Measurements from ENCODE around the gene ARMC9.

DNA sequence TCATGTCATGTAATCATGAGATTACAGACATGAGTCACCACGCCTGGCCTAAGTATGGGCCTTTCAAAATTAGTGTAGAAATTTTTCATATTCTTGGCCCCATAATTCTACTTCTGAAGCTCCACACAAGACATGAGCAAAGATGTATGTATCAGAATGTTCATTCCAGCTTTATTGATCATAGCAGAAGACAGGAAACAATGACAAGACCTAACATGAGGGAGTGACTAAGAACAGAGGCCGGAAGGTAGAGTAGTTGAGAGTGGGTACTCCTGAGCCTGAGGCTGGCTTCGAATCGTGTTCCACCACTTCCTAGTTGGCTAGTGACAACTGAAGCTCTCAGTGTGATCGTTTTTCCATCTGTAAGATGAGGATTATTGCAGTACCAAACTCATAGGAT, 89.3 kb downstream of the ARMC9 start:
- TF ChIP-seq, protein P1, sequence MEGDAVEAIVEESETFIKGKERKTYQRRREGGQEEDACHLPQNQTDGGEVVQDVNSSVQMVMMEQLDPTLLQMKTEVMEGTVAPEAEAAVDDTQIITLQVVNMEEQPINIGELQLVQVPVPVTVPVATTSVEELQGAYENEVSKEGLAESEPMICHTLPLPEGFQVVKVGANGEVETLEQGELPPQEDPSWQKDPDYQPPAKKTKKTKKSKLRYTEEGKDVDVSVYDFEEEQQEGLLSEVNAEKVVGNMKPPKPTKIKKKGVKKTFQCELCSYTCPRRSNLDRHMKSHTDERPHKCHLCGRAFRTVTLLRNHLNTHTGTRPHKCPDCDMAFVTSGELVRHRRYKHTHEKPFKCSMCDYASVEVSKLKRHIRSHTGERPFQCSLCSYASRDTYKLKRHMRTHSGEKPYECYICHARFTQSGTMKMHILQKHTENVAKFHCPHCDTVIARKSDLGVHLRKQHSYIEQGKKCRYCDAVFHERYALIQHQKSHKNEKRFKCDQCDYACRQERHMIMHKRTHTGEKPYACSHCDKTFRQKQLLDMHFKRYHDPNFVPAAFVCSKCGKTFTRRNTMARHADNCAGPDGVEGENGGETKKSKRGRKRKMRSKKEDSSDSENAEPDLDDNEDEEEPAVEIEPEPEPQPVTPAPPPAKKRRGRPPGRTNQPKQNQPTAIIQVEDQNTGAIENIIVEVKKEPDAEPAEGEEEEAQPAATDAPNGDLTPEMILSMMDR (IDR thresholded peaks at IDR 0.05), result no peak
- TF ChIP-seq POLR2AphosphoS5 (IDR thresholded peaks at IDR 0.05), result no peak
- no peak for TF ChIP-seq POLR2A (IDR thresholded peaks at IDR 0.05)
- no peak for TF ChIP-seq EP300 (IDR thresholded peaks at IDR 0.05)
